ENCODE results near the gene TXN2.
"Not testable (repeated sequence)": the region's sequence is repeated elsewhere in the genome, so short reads cannot be mapped to it uniquely, and the experiment has no call there.

Gene TXN2

DNA sequence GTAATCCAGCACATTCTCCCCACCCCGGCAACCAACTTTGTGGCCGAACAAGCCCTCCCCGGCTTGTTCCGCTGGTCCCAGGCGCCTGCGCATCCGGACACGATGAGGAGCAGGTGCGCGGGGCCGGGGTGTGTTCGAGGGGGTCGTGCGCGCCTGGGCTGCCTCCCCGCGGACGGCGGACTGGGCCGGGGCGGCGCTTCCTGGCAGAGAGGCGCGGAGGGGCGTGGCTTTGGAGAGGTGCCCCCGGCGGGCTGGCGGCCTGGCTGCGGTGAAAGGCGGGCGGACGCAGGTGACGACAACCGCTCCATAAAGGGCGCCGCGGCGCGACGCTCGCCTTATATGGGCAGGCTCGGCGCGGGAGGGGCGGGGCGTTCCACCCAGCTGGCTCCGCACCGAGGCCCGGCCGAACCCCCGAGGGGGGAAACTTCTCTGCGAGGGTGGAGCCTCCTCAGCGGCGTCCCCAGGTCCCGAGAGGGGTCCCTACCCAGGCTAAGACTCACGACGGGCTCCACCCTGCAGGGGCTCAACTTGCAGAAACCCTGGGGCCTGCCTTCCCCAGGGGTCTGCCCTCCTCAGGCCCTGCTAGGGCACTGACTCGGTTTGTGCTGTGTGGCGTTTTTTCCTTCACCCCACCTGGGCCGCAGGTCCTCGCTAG lies 26.4 kb downstream of the TXN2 start:
- FAIRE-seq = no peak

DNA sequence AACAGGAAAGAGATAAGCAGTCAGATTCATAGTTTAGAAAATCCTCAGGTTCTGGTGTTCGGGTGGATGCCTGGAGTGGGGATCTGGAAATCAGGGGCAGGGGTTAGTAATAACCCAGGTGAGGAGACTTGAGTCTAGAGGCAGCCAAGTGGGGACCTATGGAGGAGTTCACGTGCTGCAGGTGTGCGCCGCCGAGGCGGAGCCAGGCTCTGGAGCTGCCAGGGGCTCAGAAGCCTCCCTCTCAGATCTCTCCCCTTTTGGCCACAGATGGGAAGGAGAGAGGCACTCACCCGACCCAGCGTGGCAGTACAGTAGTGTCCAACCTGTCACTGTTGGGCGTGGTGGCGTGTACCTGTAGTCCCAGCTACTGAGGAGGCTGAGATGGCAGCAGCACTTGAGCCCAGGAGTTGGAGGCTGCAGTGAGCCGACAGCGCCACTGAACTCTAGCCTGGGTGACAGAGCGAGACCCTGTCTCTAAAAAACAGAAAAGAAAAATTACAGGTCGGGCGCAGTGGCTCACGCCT lies 27.5 kb downstream of the TXN2 start:
- no peak for FAIRE-seq

DNA sequence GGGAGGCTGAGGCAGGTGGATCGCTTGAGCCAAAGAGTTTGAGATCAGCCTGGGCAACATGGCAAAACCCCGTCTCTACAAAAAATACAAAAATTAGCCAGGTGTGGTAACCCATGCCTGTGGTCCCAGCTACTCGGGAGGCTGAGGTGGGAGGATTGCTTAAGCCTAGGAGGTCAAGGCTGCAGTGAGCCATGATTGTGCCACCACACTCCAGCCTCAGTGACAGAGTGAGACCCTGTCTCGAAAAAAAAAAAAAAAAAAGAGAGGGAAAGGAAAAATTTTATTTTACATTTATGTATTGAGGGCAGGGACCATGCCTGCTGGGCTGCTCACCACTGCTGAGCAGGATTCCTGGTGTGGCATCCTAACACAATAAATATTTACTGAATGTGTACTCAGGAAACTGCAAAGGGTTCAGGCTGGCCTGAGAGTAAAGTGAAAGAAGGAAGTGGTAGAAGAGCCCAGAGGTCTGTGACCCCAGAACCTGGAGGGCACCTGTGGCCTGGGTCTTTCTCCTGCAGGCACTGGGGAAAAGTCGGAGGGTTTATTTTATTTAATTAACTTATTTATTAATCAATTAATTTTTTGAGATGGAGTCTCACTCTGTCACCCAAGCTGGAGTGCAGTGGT lies 28.3 kb downstream of the TXN2 start:
- not testable (repeated sequence) for FAIRE-seq

DNA sequence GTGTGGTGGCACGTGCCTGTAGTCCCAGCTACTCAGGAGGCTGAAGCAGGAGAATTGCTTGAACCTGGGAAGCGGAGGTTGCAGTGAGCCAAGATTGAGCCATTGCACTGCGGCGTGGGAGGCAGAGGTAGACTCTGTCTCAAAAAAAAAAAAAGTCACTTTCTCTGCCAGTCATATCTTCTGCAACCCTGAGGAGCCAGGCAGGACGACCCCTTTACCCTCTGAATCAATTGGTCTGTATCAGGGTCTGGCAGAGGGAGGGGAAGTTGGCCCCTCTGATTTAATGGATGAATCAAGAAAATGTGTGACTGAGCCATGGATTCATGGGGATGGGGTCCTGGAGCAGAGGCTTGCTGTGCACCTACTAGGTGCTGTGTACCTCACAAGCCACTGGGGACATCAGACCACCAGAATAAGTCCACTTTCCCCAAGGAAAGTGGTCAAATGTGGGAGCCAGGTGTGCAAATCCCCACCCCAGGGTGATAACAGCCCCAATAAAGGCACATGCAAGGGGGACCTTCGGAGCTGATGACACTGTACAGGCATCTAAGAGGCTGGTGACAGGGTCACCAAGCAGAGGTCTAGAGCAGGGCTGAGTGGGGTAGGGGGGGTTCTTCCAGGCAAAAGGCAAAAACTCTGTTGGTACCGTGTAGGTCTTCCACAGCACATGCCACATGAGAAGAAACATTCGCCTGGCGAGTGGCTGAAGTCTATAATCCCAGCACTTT lies 29.0 kb downstream of the TXN2 start:
- no peak for FAIRE-seq

DNA sequence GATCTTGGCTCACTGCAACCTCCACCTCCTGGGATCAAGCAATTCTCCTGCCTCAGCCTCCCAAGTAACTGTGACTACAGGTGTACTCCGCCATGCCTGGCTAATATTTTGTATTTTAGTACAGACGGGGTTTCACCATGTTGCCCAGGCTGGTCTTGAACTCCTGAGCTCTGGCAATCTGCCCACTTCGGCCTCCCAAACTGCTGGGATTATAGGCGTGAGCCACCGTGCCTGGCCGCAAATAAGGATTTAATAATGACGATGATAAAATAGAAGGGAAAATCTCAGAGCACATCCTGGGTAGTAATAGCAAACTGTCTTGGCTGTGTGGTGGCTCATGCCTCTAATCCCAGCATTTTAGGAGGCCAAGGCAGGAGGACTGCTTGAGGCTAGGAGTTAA lies 30.5 kb downstream of the TXN2 start:
- FAIRE-seq = not testable (repeated sequence)

DNA sequence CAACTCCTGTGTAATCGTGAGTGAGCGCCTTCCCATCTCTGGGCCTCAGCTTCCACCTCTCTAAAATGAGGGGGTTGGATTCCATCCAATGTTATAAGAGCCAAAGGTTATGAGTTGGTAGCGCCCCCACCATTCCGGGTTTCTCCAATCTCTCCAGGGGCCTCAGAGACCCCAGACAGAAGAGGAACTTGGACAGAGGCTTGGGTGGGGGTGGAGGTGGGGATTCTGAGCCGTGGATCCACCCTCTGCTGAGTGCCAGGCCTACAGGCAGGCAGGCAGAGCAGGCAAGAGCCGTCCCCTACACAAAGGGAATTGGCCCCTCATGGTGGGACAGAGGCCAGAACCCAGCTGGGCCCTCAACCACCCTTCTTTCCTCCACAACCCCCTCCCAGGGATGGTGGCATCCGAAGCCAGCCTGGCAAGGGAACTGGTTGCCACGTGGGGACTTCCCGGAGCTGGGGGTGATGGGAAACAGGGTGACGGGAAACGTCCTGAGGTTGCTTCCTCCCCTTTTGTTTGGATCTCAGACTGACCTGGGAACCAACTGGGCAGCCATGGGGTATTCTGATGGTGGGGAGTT lies 31.8 kb downstream of the TXN2 start:
- no peak for FAIRE-seq

DNA sequence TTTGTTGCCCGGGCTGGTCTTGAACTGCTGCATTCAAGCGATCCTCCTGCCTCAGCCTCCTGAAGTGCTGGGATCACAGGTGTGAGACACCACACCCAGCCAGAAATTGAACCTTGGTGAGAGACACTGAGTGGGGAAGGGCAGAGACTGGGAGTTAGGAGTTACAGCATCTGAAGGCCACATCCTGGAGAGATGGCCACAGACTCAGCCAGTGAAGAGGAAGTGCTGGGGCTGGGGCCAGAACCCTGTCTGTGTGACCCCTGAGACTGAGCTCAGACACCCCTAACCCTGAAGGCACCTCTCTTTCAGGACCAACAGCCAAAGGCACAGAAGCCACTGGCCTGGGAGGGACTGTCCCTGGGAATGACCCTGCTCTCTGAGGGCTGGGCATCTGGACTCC lies 33.8 kb downstream of the TXN2 start:
- FAIRE-seq = no peak

DNA sequence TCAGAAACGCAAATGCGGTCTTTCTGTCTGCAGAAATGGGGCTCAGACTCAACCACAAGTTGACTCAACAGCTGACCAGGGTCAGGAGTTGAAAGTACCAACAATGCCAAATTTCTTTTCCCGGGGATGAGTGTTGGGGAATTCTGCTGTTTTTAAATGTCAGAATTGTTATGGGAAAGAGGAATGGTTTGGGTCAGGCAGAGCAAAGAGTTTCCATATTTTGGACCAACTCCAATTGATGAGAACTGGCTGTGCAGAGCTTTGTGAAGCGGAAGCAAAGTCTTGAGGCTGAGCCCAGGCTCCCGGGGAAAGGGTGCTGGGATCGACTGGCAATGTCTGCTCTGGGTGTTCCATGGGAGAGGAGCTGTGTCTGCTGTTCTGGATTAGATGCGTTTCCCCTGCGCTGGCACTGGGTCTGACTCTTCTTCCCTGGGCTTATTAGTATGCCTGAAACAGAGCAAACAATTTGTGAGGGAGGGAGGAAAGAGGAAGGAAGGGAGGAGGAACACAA lies 36.2 kb downstream of the TXN2 start:
- no peak for FAIRE-seq

DNA sequence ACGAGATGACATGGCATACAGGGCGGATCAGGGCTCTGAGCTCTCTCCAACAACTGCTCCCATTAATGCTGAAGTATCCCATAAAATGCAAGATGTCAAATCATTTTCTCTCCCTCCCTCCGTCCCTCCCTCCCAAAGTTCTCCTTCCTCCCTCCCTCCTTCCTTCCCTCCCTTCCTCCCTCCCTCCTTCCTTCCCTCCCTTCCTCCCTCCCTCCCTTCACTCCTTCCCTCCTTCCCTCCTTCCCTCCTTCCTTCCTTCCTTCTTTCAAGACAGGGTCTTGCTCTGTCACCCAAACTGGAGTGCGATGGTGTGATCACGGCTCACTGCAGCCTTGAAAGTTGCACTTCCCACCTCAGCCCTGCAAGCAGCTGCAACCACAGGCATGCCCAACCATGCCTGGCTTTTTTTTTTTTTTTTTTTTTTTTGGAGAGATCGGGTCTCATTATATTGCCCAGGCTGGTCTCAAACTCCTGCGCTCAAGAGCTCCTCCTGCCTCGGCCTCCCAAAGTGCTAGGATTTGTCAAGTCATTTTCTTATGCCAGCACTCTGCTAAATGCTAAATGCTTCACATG lies 38.2 kb downstream of the TXN2 start:
- no peak for FAIRE-seq

DNA sequence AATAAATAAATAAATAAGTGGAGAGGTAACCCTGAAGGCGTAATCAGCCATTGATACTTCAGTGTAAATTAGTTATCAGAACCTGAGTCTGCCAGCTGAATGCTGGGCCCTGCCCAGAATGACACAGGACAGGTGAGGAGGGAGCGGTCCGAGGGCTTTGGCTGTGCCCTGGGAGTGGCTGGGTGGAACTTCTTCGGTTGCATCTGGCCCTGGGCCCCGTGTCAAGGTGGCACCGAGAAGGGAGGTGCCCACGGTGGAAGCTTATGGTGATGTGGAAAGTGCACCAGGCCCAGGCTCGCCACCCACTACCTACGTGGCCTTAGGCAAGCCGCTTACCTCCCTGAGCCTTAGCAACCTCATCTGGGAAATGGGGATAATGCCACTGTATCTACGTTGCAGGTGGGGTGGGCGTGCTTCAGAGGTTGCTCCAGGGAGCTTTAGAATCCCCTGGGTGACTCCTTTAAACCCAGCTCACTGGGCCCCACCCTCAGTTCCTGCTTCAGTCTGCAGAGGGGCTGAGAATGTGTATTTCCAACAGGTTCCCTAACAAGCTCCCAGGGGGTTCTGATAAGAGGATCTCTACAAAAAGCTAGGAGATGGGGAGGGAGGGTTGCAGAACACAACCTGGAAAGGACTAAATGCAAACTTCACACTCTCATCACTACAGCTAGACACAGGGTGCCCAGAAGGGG lies 38.8 kb downstream of the TXN2 start:
- FAIRE-seq = no peak

DNA sequence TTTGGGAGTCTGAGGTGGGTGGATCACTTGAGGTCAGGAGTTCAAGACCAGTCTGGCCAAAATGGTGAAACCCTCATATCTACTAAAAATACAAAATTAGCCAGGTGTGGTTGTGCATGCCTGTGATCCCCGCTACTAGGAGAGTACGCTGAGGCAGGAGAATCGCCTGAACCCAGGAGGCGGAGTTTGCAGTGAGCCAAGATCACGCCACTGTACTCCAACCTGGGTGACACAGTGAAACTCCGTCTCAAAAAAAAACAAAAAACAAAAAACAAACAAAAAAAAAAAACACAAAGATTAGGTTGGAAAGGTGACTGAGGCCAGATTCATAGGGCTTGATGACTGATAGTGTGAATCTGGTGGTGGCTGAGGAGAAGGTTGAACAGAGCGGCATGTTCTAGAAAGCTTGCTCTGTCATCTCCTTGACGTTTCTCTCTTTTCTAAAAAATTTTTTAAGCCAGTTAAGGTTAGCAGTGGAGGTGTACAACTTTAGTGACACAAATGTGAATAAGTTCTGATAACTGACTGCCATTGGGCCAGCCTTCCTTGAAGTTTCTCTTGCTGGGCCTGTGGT lies 40.9 kb downstream of the TXN2 start:
- no peak for FAIRE-seq

DNA sequence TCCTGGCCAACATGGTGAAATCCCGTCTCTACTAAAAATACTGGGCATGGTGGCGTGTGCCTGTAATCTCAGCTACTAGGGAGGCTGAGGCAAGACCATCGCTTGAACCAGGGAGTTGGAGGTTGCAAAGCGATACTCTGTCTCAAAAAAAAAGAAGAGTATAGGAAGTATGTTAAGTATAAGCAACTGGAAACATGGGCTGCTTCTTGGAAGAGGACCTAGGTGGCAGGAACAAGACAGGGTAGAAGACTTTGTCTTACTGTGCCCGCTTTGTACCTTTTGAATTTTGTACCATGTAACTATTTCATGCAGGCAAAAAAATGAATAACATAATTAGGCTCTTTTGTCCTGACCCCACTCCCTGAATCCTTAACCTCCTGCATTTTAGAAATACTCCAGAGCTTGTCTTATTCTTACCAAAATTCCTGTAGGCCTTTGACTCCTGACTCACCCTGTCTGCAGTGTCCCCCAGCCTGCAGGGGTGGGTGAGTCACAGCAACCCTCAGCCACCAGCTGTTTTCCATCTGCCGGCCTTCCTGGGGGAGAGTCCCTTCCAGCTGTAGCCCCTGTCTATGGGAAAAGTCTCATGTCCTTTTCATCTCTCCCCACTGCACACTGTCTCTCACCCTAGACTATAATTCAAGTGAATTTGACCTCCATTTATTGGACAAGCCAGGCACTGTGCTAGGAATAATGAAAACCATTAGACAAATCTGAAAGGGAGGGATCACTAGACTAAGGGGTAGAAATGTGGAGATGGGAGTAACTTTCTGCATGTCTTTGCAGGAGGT lies 41.8 kb downstream of the TXN2 start:
- no peak for FAIRE-seq

DNA sequence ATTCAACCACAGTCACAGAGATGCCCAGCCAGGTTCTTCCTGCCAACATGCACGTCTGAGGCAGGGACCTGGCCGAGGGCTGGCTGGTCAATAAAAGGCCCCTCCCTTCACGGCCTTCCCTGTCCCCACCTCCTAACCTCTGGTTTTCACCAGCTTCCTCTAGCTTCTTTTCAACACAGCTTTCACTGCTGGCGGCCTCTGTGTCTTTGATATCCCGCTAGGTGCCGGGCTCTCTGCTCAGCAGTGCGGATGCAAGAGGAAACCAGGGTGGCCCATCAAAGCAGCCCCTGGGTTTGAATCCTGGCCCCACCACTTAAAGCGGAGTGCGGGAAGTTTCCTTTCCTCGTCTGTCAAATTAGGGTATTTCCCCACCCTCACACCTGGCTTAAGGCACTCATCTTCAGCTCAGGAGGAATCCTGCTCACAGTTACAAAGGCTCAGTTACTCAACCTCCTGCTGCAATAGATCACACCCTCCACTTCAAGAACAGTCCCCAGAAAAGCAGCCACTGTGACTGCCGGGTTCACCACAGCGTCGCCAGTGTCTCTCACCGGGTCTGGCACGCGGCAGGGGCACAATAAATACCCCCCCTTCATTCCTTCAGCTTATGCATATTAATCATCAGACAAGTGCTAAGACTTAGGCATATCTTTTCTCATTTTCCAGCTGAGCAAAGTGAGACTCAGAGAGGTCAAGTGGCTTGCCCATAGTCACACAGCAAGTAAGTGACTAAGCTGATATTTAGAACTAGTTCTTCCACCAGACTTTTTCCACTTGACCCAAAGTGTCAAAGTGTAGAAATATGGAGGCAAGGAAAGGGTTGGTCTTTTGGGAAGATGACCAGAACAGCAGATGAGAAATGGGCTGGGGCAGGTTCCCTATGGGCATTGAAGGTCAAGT lies 45.7 kb downstream of the TXN2 start:
- no peak for FAIRE-seq

DNA sequence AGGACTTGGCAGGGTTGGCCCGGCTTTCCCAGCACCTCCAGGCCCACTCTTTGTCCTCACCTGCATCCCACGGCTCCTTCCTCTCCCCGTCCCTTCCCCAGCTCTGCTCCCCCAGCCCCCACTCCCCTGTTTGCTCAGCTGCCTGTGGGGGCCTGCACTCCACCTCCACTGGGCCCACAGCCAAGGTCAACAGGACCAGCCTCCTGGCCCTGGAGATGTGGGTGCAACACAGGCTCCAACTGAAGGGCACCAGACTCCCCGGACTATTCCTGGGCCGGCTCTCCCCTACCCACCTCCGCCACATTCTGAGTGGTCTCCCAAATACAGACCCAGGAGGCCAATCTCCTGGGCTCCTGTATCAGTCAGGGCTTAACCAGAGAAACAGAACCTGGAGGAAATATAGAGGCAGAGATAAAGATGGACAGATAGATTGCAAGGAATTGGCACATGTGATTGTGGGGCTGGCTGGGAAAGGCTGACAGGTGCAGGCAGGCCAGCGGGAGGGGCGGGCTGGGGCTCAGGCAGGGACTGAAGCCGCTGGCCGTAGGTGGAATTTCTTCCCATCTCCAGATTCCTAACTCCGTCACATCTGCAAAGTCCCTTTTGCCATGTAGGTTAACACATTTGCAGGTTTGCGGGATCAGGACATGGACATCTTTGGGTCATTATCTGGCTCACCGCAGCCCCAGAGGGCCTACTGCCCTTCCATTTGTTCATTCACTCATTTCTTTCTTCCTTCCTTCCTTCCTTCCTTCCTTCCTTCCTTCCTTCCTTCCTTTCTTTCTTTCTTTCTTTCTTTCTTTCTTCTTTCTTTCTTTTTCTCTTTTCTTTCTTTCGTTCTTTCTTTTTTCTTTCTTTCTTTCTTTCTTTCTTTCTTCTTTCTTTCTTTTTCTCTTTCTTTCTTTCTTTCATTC lies 47.9 kb downstream of the TXN2 start:
- FAIRE-seq = no peak

DNA sequence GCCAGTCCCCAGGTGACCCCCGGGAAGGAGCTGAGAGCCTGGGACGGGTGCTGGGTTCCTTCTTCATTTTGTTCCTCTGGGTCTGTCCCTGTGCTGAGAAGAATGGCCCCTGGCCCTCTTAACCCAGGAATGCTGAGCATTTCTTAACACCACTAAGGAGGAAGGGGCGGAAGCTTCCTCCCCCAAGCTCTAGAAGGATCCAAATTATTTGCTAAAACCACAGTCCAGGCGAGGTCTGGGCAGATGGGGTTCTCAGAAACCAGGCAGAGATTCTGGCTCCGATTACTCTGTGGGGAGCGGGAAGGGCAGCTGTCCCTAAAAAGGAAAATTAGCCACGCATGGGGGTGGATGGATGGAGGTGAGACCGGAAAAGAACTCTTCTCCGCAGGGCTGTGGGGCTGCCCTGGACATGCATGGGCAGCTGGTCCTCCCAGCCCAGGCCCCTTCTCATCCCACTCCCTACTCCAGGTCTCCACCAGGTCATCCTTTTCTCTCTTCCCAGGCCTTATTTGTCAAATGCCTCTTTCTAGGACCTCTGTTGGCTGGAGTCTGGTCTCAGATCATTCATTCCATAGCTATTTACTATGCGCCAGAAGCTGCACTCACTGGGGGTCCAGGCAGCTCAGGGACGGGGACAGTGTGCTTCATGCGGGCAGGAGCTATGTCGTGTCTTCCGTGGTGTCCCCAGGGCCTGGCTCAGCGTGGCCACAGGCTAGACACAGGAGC lies 48.7 kb downstream of the TXN2 start:
- no peak for FAIRE-seq

DNA sequence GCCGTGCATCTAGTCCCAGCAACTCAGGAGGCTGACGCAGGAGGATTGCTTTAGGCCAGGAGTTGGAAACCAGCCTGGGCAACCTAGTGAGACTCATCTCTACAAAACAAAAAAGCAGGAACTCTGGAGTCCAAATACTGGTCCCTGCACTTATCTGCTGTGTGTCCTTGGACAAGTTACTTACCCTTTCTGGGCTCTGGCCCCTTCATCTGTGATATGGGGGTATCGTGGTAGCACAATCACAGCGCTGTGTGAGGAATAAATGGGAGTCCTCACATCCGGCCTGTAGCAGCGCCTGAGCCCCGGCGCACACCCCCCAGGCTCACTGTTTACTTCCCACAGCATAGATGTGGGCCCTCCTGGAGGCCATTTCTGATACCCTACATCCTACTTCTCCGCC lies 49.5 kb downstream of the TXN2 start:
- FAIRE-seq = no peak

DNA sequence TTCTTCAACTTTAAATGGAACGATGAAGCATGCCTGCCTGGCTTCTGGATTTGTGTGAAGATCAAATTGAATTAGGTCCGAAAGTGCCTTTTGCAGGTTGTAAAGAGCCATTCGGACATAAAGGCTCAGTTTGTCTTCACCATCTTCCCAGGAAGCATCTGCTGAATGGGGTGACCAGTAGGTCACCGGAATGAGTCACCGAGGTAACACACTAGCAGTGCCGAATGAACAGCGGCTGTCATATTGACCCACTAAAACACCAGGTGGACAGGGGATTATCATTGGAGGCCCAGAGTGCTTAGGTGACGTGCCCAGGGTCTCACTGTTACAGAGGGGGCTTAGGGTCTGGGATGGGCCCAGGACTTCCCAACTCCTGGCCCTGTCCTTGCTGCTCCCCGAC lies 50.6 kb downstream of the TXN2 start:
- FAIRE-seq = no peak

DNA sequence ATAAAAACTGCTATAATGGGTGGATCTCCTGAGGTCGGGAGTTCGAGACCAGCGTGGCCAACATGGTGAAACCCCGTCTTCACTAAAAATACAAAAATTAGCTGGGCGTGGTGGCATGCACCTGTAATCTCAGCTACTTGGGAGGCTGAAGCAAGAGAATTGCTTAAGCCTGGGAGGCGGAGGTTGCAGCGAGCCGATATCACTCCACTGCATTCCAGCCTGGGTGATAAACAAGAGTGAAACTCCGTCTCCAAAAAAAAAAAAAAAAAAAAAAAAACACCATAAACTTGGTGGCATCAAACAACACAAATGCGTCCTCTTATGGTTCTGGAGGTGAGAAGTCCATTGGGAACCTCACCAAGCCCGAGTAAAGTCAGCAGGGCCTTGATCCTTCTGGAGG lies 53.5 kb downstream of the TXN2 start:
- not testable (repeated sequence) for FAIRE-seq

All from islet of Langerhans (tissue), 1 donor.